Astrocyte (in vitro differentiated cells and primary cell): ENCODE results near the gene SHISA9. TPM values are rescaled to one million over a fixed set of nuclear protein-coding genes. Genes with fewer than 3 reads are reported as not detected.

Experiments used
- DNase-seq: peaks from one replicate; pipeline ENCODE4 v3.0.0-alpha.2; 2010; ENCODE audit warnings: low read depth
- FAIRE-seq: peaks from 2 replicates; lab custom pipeline; 2011; peaks lifted over from hg19 to GRCh38; lab: Jason Lieb, UNC
- H2AFZ ChIP-seq: 2 replicates; pipeline ENCODE4 v1.6.0; 2012; ENCODE audit warnings: low read depth, low read length, inconsistent platforms
- H3K27ac ChIP-seq: 2 replicates; pipeline ENCODE4 v1.5.1; 2011; ENCODE audit warnings: low read depth, low read length, inconsistent platforms
- H3K27me3 ChIP-seq: 2 replicates; pipeline ENCODE4 v1.6.0; 2011; ENCODE audit warnings: low read length, inconsistent platforms; ENCODE audit not compliant: insufficient read depth
- H3K36me3 ChIP-seq: 2 replicates; pipeline ENCODE4 v1.5.1; 2011; ENCODE audit warnings: low read length, inconsistent platforms; ENCODE audit not compliant: insufficient read depth
- H3K4me1 ChIP-seq: 2 replicates; pipeline ENCODE4 v1.5.1; 2011; ENCODE audit warnings: low read length, inconsistent platforms; ENCODE audit not compliant: insufficient read depth
- H3K4me2 ChIP-seq: 2 replicates; pipeline ENCODE4 v1.6.0; 2012; ENCODE audit warnings: low read length, inconsistent platforms
- H3K4me3 ChIP-seq: 2 replicates; pipeline ENCODE4 v1.5.1; 2011; ENCODE audit warnings: low read depth, mild to moderate bottlenecking, low read length, inconsistent platforms; ENCODE audit not compliant: insufficient read depth
- H3K79me2 ChIP-seq: 2 replicates; pipeline ENCODE4 v1.6.0; 2012; ENCODE audit warnings: mild to moderate bottlenecking, low read length, inconsistent platforms; ENCODE audit not compliant: insufficient read depth
- H3K9ac ChIP-seq: 2 replicates; pipeline ENCODE4 v1.6.0; 2012; ENCODE audit warnings: mild to moderate bottlenecking, low read length, inconsistent platforms
- H3K9me3 ChIP-seq: 2 replicates; pipeline ENCODE4 v1.5.1; 2012; ENCODE audit warnings: low read depth, mild to moderate bottlenecking, low read length, inconsistent platforms; ENCODE audit not compliant: insufficient read depth
- H4K20me1 ChIP-seq: 2 replicates; pipeline ENCODE4 v1.6.0; 2012; ENCODE audit warnings: low read length, inconsistent platforms; ENCODE audit not compliant: insufficient read depth
- H3K27ac Mint-ChIP-seq: one replicate; pipeline ENCODE4 v1.8.0; 2021; ENCODE audit warnings: mild to moderate bottlenecking, mixed read lengths; ENCODE audit not compliant: unreplicated experiment
- H3K27me3 Mint-ChIP-seq: one replicate; pipeline ENCODE4 v1.8.0; 2021; ENCODE audit warnings: low read depth, mixed read lengths; ENCODE audit not compliant: unreplicated experiment
- H3K36me3 Mint-ChIP-seq: one replicate; pipeline ENCODE4 v1.8.0; 2021; ENCODE audit warnings: low read depth, mixed read lengths; ENCODE audit not compliant: unreplicated experiment
- H3K4me1 Mint-ChIP-seq: one replicate; pipeline ENCODE4 v1.8.0; 2021; ENCODE audit warnings: low read depth, mixed read lengths; ENCODE audit not compliant: unreplicated experiment
- H3K4me3 Mint-ChIP-seq: one replicate; pipeline ENCODE4 v1.8.0; 2021; ENCODE audit warnings: mild to moderate bottlenecking, moderate library complexity, mixed read lengths; ENCODE audit not compliant: unreplicated experiment
- H3K9me3 Mint-ChIP-seq: one replicate; pipeline ENCODE4 v1.8.0; 2021; ENCODE audit warnings: mild to moderate bottlenecking, mixed read lengths; ENCODE audit not compliant: unreplicated experiment
- CTCF ChIP-seq: IDR thresholded peaks from 2 replicates; pipeline ENCODE4 v1.5.1; 2011; ENCODE audit warnings: low read depth, mild to moderate bottlenecking, inconsistent platforms, low read length, moderate library complexity; ENCODE audit not compliant: insufficient read depth
- EZH2 ChIP-seq: IDR thresholded peaks from 2 replicates; pipeline ENCODE4 v1.6.1; 2012; ENCODE audit warnings: mild to moderate bottlenecking, low read length, inconsistent platforms; ENCODE audit not compliant: insufficient read depth
- total RNA-seq: library from RNA; stranded (reverse); gene quantifications from 2 replicates; pipeline ENCODE4 v1.2.1, GENCODE V29; 2021

Gene SHISA9
- total RNA-seq, 1 donor from 2014 or later: 73.0 TPM

- no peaks in the 10 kb centered on the region for H3K36me3 Mint-ChIP-seq
- peaks cover 4% of the 10 kb centered on the region for H3K27me3 Mint-ChIP-seq
- Histone ChIP-seq H3K4me2 (no peak overlapping the region), H3K36me3 (no peaks in the 10 kb centered on the region), H3K4me1 (no peaks in the 10 kb centered on the region), H3K27ac (no peak overlapping the region), H3K27me3 (peaks cover 4% of the 10 kb centered on the region), H3K4me3 (no peak overlapping the region), H3K79me2 (no peaks in the 10 kb centered on the region), H2AFZ (no peak overlapping the region), H3K9me3 (no peaks in the 10 kb centered on the region), H4K20me1 (no peaks in the 10 kb centered on the region), H3K9ac (no peak overlapping the region)
- peaks cover 10% of the 10 kb centered on the region for H3K4me1 Mint-ChIP-seq
- H3K9me3 Mint-ChIP-seq: no peaks in the 10 kb centered on the region
- no peak for TF ChIP-seq CTCF
- no peak for TF ChIP-seq EZH2
- H3K27ac Mint-ChIP-seq: no peak overlapping the region
- FAIRE-seq: no peak
- H3K4me3 Mint-ChIP-seq: no peak overlapping the region
- DNase-seq: no peak
These were observed 19.7 kb upstream of the SHISA9 start for GRCh38 chr16:12881740-12882139.

GRCh38 chr16:12885742-12886141 is 15.7 kb upstream of the SHISA9 start:
- Histone ChIP-seq H4K20me1 (no peaks in the 10 kb centered on the region), H3K36me3 (no peaks in the 10 kb centered on the region), H3K9ac (no peak overlapping the region), H3K4me1 (no peaks in the 10 kb centered on the region), H3K27ac (no peak overlapping the region), H3K4me3 (no peak overlapping the region), H3K27me3 (peaks cover 4% of the 10 kb centered on the region), H3K79me2 (no peaks in the 10 kb centered on the region), H3K9me3 (no peaks in the 10 kb centered on the region), H3K4me2 (no peak overlapping the region), H2AFZ (no peak overlapping the region)
- H3K36me3 Mint-ChIP-seq: no peaks in the 10 kb centered on the region
- H3K27me3 Mint-ChIP-seq: no peaks in the 10 kb centered on the region
- H3K9me3 Mint-ChIP-seq: no peaks in the 10 kb centered on the region
- H3K4me1 Mint-ChIP-seq: peaks cover 10% of the 10 kb centered on the region
- FAIRE-seq: no peak
- no peak for DNase-seq
- TF ChIP-seq EZH2: no peak
- no peak for TF ChIP-seq CTCF
- no peak overlapping the region for H3K4me3 Mint-ChIP-seq
- H3K27ac Mint-ChIP-seq: no peak overlapping the region

DNA sequence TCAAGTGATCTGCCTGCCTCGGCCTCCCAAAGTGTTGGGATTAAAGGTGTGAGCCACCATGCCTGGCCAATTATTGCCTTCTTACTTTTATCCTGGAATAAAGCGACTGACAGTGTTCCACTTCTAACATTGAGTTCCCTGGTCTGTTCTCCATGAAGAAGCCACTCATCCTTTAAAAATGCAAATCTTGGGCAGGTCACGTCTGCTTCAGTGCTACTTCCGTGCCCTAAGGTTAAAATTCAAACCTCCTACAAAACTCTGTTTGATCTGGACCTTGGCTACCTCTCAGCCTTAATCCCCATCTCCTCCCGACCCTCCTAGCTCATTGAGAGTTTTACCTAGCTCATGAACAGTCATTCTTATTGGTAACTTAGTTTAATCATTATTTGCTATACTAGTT is 9.6 kb upstream of the SHISA9 start:
- Mint-ChIP-seq H3K4me1 (peaks cover 1% of the 10 kb centered on the region), H3K27me3 (peaks cover 8% of the 10 kb centered on the region)
- no peak for FAIRE-seq

More for the DNA sequence above, 9.6 kb upstream of the SHISA9 start:
- Histone ChIP-seq H2AFZ (no peak overlapping the region), H3K4me3 (no peak overlapping the region), H3K27ac (no peak overlapping the region), H4K20me1 (no peaks in the 10 kb centered on the region), H3K4me2 (no peak overlapping the region), H3K27me3 (no peaks in the 10 kb centered on the region), H3K36me3 (no peaks in the 10 kb centered on the region), H3K4me1 (no peaks in the 10 kb centered on the region), H3K9me3 (no peaks in the 10 kb centered on the region), H3K9ac (no peak overlapping the region), H3K79me2 (no peaks in the 10 kb centered on the region)
- Mint-ChIP-seq H3K4me3 (no peak overlapping the region), H3K9me3 (no peaks in the 10 kb centered on the region), H3K36me3 (no peaks in the 10 kb centered on the region), H3K27ac (no peak overlapping the region)
- no peak for DNase-seq
- TF ChIP-seq EZH2 (no peak), CTCF (no peak)
